Measurements from ENCODE around the gene SPAG16. TPM values are rescaled to one million over a fixed set of nuclear protein-coding genes. Genes with fewer than 3 reads are reported as not detected.

The SPAG16 gene
- total RNA-seq, 1 experiment from 2014 or later = 17.3 TPM

DNA sequence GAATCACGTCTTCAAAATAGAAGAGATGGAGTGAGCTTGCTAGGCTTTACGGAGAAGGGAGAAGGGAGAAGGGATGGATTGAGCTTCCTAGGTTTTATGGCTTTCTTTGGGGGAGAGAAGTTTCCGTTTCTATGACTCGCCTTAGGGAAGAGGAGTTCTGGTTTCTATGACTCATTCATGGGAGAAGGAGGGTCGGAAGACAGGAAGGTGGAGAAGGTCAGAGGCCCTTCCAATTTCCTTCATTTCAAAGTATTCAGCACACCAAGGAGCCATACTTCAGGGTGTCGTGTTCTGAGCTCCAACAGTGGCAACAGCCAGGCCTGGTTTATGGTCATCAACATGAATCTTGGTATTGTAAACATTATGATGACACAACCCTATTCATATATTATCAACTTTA lies 841.9 kb downstream of the SPAG16 start:
- Mint-ChIP-seq H3K36me3 (ENCODE audit: insufficient read depth in 1 of 3, low read depth in 3 of 3) (peaks cover 0 to 11% (median 2%) of the 10 kb centered on the region in 3 experiments; a peak in 3 of 7 replicates), H3K27me3 (ENCODE audit: low read depth) (no peaks in the 10 kb centered on the region), H3K4me1 (peaks cover 48 to 49% of the 10 kb centered on the region in 2 experiments), H3K9me3 (no peaks in the 10 kb centered on the region), H3K27ac (peak overlapping the region; percentile 10 to 82 (median 73); a peak in 6 of 7 replicates), H3K4me3 (no peak overlapping the region)
- Histone ChIP-seq H3K4ac (ENCODE audit: low read depth, low read length) (no peak overlapping the region), H3K27me3 (ENCODE audit: insufficient read depth, low read length) (no peaks in the 10 kb centered on the region), H3K79me1 (ENCODE audit: insufficient read depth, low read depth, low read length, poor library complexity, severe bottlenecking) (no peaks in the 10 kb centered on the region), H3K23me2 (ENCODE audit: insufficient read length, low read depth, low read length, poor library complexity, severe bottlenecking) (no peaks in the 10 kb centered on the region), H3K4me2 (ENCODE audit: insufficient read depth, insufficient read length, low read length) (no peak overlapping the region), H2BK12ac (ENCODE audit: insufficient read length, low read depth, low read length) (no peak overlapping the region), H3K18ac (ENCODE audit: insufficient read length, low read depth, low read length) (no peak overlapping the region), H3K14ac (ENCODE audit: insufficient read depth, low read length) (no peak overlapping the region), H2BK15ac (ENCODE audit: low read depth, low read length) (no peak overlapping the region), H2AFZ (ENCODE audit: low read length) (no peak overlapping the region), H4K91ac (ENCODE audit: insufficient read length, low read depth, low read length) (no peak overlapping the region), H2BK120ac (ENCODE audit: low read depth, low read length, poor library complexity, severe bottlenecking) (no peak overlapping the region), H3K27ac (ENCODE audit: insufficient read length, low read depth, low read length) (peak overlapping the region; percentile 11), H4K8ac (replicated peaks; ENCODE audit: insufficient read length, low read depth, low read length) (no peak overlapping the region), H2AK5ac (ENCODE audit: insufficient read length, low read length) (no peak overlapping the region), H3K9me3 (ENCODE audit: control insufficient read depth, low read depth, low read length) (no peaks in the 10 kb centered on the region), H3K4me1 (ENCODE audit: insufficient read depth, low read length) (peaks cover 4% of the 10 kb centered on the region; the same call in 1 of the 2 replicates), H3T11ph (ENCODE audit: low read length) (no peak overlapping the region), H3K9ac (ENCODE audit: extremely low read depth, insufficient read length, low read length) (no peak overlapping the region), H3K79me2 (ENCODE audit: insufficient read depth, low read length) (no peaks in the 10 kb centered on the region), H3K56ac (ENCODE audit: insufficient read length, low read depth, low read length) (no peak overlapping the region), H2BK5ac (ENCODE audit: insufficient read length, low read length) (no peak overlapping the region), H4K20me1 (ENCODE audit: control insufficient read depth, insufficient read depth, insufficient read length) (no peaks in the 10 kb centered on the region), H3K23ac (ENCODE audit: insufficient read length, low read depth, low read length) (no peak overlapping the region), H4K5ac (ENCODE audit: insufficient read length, low read depth, low read length) (no peak overlapping the region), H2BK20ac (ENCODE audit: low read depth, low read length, poor library complexity, severe bottlenecking) (no peak overlapping the region)
- no CpG with 5 or more reads among the region's 6 CpGs for WGBS (ENCODE audit: extremely low coverage, insufficient read length, low lambda C conversion rate)
- no peak for DNase-seq
- TF ChIP-seq, protein P1, sequence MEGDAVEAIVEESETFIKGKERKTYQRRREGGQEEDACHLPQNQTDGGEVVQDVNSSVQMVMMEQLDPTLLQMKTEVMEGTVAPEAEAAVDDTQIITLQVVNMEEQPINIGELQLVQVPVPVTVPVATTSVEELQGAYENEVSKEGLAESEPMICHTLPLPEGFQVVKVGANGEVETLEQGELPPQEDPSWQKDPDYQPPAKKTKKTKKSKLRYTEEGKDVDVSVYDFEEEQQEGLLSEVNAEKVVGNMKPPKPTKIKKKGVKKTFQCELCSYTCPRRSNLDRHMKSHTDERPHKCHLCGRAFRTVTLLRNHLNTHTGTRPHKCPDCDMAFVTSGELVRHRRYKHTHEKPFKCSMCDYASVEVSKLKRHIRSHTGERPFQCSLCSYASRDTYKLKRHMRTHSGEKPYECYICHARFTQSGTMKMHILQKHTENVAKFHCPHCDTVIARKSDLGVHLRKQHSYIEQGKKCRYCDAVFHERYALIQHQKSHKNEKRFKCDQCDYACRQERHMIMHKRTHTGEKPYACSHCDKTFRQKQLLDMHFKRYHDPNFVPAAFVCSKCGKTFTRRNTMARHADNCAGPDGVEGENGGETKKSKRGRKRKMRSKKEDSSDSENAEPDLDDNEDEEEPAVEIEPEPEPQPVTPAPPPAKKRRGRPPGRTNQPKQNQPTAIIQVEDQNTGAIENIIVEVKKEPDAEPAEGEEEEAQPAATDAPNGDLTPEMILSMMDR (conservative IDR thresholded peaks at IDR 0.05) = no peak

All from H9 (cell line).